Liver (tissue), 9 donors: ENCODE data around the gene HOOK2. TPM values are rescaled to one million over a fixed set of nuclear protein-coding genes. Genes with fewer than 3 reads are reported as not detected.

ENCODE experiments used
- DNase-seq: peaks from one replicate; pipeline ENCODE4 v3.0.0-alpha.2; 2017; ENCODE audit warnings: low spot score
- H3K27ac ChIP-seq, 2 donors: one replicate each; pipeline ENCODE4 v1.7.0; 2013; ENCODE audit warnings: inconsistent platforms in 2 of 2, low read length in 2 of 2, control low read depth in 1 of 2, low read depth in 1 of 2, mild to moderate bottlenecking in 1 of 2
- H3K27me3 ChIP-seq, 4 donors: one replicate each; pipeline versions ENCODE4 v1.6.1 to v1.7.0; 2013; ENCODE audit warnings: low read length in 3 of 4, inconsistent platforms in 1 of 4, mild to moderate bottlenecking in 1 of 4, moderate library complexity in 1 of 4; ENCODE audit not compliant: control insufficient read depth in 4 of 4, insufficient read depth in 4 of 4
- H3K36me3 ChIP-seq, 4 donors: one replicate each; pipeline versions ENCODE4 v1.6.1 to v1.7.0; 2013; ENCODE audit warnings: low read length in 3 of 4, mild to moderate bottlenecking in 3 of 4, low read depth in 1 of 4, moderate library complexity in 1 of 4; ENCODE audit not compliant: control insufficient read depth in 4 of 4, insufficient read depth in 3 of 4
- H3K4me1 ChIP-seq, 4 donors: one replicate each; pipeline versions ENCODE4 v1.6.1 to v1.7.0; 2013; ENCODE audit warnings: low read length in 3 of 4, mild to moderate bottlenecking in 3 of 4, moderate library complexity in 1 of 4; ENCODE audit not compliant: control insufficient read depth in 4 of 4, insufficient read depth in 4 of 4
- H3K4me3 ChIP-seq, 3 donors: one replicate each; pipeline versions ENCODE4 v1.6.1 to v1.7.0; 2013; ENCODE audit warnings: low read length in 3 of 3, control low read depth in 1 of 3, low read depth in 1 of 3, mild to moderate bottlenecking in 1 of 3
- H3K9ac ChIP-seq, 2 donors: one replicate each; pipeline ENCODE4 v1.7.0; 2013; ENCODE audit warnings: low read length in 2 of 2, mild to moderate bottlenecking in 2 of 2, moderate library complexity in 2 of 2, control low read depth in 1 of 2, low read depth in 1 of 2
- H3K9me3 ChIP-seq, 4 donors: one replicate each; pipeline versions ENCODE4 v1.6.1 to v1.7.0; 2013; ENCODE audit warnings: low read length in 3 of 4; ENCODE audit not compliant: control insufficient read depth in 4 of 4
- EGR1 ChIP-seq, 2 donors: IDR thresholded peaks; 2 replicates each; pipeline ENCODE4 v1.6.1; 2016 to 2018; ENCODE audit warnings: antibody characterized with exemption in 2 of 2, low read depth in 2 of 2
- FOXA1 ChIP-seq: IDR thresholded peaks from 2 replicates; pipeline ENCODE4 v1.6.1; 2016; ENCODE audit warnings: antibody characterized with exemption
- GABPA ChIP-seq, 2 donors: IDR thresholded peaks in 1 of 2; conservative IDR thresholded peaks in 1 of 2; 2 replicates each; pipeline ENCODE4 v1.6.1; 2016; ENCODE audit warnings: antibody characterized with exemption in 2 of 2, mild to moderate bottlenecking in 1 of 2, moderate library complexity in 1 of 2
- HNF4A ChIP-seq, 2 donors: conservative IDR thresholded peaks; 2 replicates each; pipeline ENCODE4 v1.6.1; 2016; ENCODE audit warnings: antibody characterized with exemption in 2 of 2, mild to moderate bottlenecking in 2 of 2
- HNF4G ChIP-seq: IDR thresholded peaks from 2 replicates; pipeline ENCODE4 v1.6.1; 2016; ENCODE audit warnings: antibody characterized with exemption
- MAX ChIP-seq: IDR thresholded peaks from 2 replicates; pipeline ENCODE4 v1.6.1; 2016; ENCODE audit warnings: antibody characterized with exemption
- NR2F2 ChIP-seq: IDR thresholded peaks from 2 replicates; pipeline ENCODE4 v1.6.1; 2016; ENCODE audit warnings: antibody characterized with exemption
- RAD21 ChIP-seq, 2 donors: IDR thresholded peaks; 2 replicates each; pipeline ENCODE4 v1.6.1; 2016; ENCODE audit warnings: antibody characterized with exemption in 2 of 2, mild to moderate bottlenecking in 2 of 2
- REST ChIP-seq: IDR thresholded peaks from 2 replicates; pipeline ENCODE4 v1.6.1; 2016; ENCODE audit warnings: antibody characterized with exemption, mild to moderate bottlenecking
- RXRA ChIP-seq, 2 donors: IDR thresholded peaks; 2 replicates each; pipeline ENCODE4 v1.6.1; 2017 to 2018; ENCODE audit warnings: antibody characterized with exemption in 2 of 2, mild to moderate bottlenecking in 1 of 2
- TAF1 ChIP-seq: conservative IDR thresholded peaks from 2 replicates; pipeline ENCODE4 v1.6.1; 2016; ENCODE audit warnings: antibody characterized with exemption, mild to moderate bottlenecking
- YY1 ChIP-seq: IDR thresholded peaks from 2 replicates; pipeline ENCODE4 v1.6.1; 2016; ENCODE audit warnings: antibody characterized with exemption, mild to moderate bottlenecking
- ZBTB33 ChIP-seq: IDR thresholded peaks from 2 replicates; pipeline ENCODE4 v1.6.1; 2016; ENCODE audit warnings: antibody characterized with exemption
- WGBS: extraction: QIAGEN DNeasy Blood & Tissue Kit; methylation state at CpG from one replicate; pipeline ENCODE4 v1.1.7; 2013; 5-methylcytosine and 5-hydroxymethylcytosine counted together
- polyA plus RNA-seq, 2 donors: library from polyadenylated mRNA; stranded (reverse) in 1 of 2; unstranded in 1 of 2; fragments of 200-250 nt in 1 of 2; fragments of >200 nt in 1 of 2; fragmentation: Nextera tagmentation in 1 of 2; extraction: Ambion mirVana in 1 of 2; gene quantifications; one replicate each; pipeline versions ENCODE4 v1.2.1 to v1.2.3, GENCODE V29; 2013 to 2015
- total RNA-seq, 2 donors: library from RNA; depleted of rRNA; stranded (reverse); fragments of >200 nt; gene quantifications; one replicate each; pipeline ENCODE4 v1.2.3, GENCODE V29; 2014
- TF ChIP-seq, protein P1 (sequence below): IDR thresholded peaks from 2 replicates; pipeline ENCODE4 v1.6.1; 2016; ENCODE audit warnings: antibody characterized with exemption
- TF ChIP-seq, protein P2 (sequence below): fragments of 150-350 bp; IDR thresholded peaks from 2 replicates; pipeline ENCODE4 v1.5.1; 2017; ENCODE audit warnings: improper control_type of control experiment, low read depth, low read length; ENCODE audit not compliant: missing input control
- donor health status: healthy.
- donor health status: healthy.
- donor health status: healthy.
- donor health status: healthy.
- donor health status: healthy.

Gene HOOK2
- total and polyA plus RNA-seq, 4 donors = 11.3 to 36.4 (median 15.0) TPM

DNA sequence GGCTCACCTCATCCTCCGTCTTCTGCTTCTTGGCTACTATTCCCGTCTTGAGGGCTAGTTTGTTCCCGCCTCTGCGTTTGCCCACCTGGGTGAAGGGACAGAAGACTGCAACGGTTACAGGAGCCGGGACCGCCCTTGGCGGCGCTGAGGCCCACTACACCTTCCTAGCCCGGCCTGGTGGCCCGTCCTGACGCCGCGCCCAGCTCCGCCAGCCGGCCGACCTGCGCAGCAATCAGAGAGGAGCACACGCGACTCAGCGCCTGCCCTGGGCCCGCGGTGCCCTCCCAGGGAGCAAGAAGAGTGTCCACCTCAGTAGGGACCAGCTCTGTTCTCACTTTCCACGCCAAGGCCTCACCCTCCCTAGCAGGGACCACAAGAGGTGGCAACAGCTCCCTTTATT, 44.0 kb downstream of the HOOK2 start:
- no peak for TF ChIP-seq ZBTB33
- TF ChIP-seq, protein P1, sequence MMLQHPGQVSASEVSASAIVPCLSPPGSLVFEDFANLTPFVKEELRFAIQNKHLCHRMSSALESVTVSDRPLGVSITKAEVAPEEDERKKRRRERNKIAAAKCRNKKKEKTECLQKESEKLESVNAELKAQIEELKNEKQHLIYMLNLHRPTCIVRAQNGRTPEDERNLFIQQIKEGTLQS = no peak
- H3K4me1 ChIP-seq = peaks cover 15 to 69% (median 50%) of the 10 kb centered on the region in 4 donors
- 95% methylated on average over 24 of the region's 24 CpGs for WGBS
- no peak overlapping the region for H3K4me3 ChIP-seq
- DNase-seq = no peak
- H3K27ac ChIP-seq = no peak overlapping the region
- no peaks in the 10 kb centered on the region for H3K9me3 ChIP-seq
- H3K9ac ChIP-seq = no peak overlapping the region
- no peaks in the 10 kb centered on the region for H3K27me3 ChIP-seq
- H3K36me3 ChIP-seq = peaks cover 3 to 27% (median 21%) of the 10 kb centered on the region in 4 donors

DNA sequence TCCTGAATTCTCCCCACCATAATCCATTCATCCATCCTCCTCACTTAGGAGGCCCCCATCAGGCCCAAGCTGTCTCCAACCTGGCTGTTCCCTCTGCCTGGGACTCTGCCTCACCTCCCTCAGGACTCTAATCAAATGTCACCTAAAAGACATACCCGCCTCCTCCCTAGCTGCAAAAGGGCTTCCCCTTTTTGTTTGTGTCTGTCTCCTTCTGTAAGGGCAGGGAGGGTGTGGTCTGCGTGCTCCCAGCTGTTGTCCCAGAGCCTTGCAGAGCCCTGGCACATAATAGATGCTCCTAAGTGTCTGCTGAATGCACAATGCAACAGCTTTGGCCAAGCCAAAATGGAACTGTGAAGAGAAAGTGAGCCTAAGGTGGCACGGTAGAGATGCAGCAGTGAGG, 45.3 kb downstream of the HOOK2 start:
- H3K4me1 ChIP-seq = peaks cover 14 to 69% (median 49%) of the 10 kb centered on the region in 4 donors
- H3K27ac ChIP-seq = no peak overlapping the region
- TF ChIP-seq TAF1 = no peak
- no peak for TF ChIP-seq RAD21 (IDR thresholded peaks at IDR 0.05)
- TF ChIP-seq, protein P1 = no peak
- TF ChIP-seq GABPA (IDR thresholded peaks at IDR 0.05 in 1 of 2, conservative IDR thresholded peaks at IDR 0.05 in 1 of 2) = no peak
- TF ChIP-seq MAX = no peak
- TF ChIP-seq, protein P2, sequence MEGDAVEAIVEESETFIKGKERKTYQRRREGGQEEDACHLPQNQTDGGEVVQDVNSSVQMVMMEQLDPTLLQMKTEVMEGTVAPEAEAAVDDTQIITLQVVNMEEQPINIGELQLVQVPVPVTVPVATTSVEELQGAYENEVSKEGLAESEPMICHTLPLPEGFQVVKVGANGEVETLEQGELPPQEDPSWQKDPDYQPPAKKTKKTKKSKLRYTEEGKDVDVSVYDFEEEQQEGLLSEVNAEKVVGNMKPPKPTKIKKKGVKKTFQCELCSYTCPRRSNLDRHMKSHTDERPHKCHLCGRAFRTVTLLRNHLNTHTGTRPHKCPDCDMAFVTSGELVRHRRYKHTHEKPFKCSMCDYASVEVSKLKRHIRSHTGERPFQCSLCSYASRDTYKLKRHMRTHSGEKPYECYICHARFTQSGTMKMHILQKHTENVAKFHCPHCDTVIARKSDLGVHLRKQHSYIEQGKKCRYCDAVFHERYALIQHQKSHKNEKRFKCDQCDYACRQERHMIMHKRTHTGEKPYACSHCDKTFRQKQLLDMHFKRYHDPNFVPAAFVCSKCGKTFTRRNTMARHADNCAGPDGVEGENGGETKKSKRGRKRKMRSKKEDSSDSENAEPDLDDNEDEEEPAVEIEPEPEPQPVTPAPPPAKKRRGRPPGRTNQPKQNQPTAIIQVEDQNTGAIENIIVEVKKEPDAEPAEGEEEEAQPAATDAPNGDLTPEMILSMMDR = no peak
- TF ChIP-seq FOXA1 = no peak
- TF ChIP-seq EGR1 (IDR thresholded peaks at IDR 0.05; ENCODE audit: low read depth in 2 of 2) = no peak
- no peak for TF ChIP-seq HNF4G
- no peak for TF ChIP-seq HNF4A (conservative IDR thresholded peaks at IDR 0.05)
- no peak for TF ChIP-seq ZBTB33
- TF ChIP-seq NR2F2 = no peak
- no peak for TF ChIP-seq RXRA (IDR thresholded peaks at IDR 0.05)
- TF ChIP-seq YY1 = no peak
- TF ChIP-seq REST = no peak
- no peak for DNase-seq
- H3K9ac ChIP-seq = no peak overlapping the region
- WGBS = 92% methylated on average over 3 of the region's 3 CpGs
- no peak overlapping the region for H3K4me3 ChIP-seq
- no peaks in the 10 kb centered on the region for H3K9me3 ChIP-seq
- peaks cover 3 to 27% (median 21%) of the 10 kb centered on the region in 4 donors for H3K36me3 ChIP-seq
- no peaks in the 10 kb centered on the region for H3K27me3 ChIP-seq
